Activated CD4-positive, alpha-beta T cell treated with anti-CD3 and anti-CD28 coated beads for 4 hours (primary cell): ENCODE results near the gene ATP11B.
"Not testable (repeated sequence)": the region's sequence is repeated elsewhere in the genome, so short reads cannot be mapped to it uniquely, and the experiment has no call there.

Experiments
- DNase-seq, 2 donors: peaks; one replicate each; pipeline ENCODE4 v3.0.0-alpha.2; 2020

The ATP11B gene

DNA sequence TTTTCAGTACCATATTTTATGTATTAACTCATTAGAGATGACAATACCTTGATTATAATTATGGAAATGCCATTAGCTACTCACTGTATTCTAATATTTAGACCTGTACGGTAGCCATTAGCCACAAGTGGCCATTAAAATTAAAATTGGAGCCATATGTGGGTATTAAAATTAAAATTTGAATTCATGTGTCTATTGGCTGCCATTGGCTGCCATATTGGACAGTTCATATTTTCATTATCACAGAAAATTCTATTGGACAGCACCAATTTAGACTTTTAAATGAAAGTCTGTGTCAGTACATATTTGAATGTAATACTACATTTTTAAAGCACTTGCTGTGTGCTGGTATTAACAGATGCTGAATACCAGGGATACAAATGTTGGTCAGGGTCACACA is 3.0 kb downstream of the ATP11B start:
- no peak for DNase-seq

DNA sequence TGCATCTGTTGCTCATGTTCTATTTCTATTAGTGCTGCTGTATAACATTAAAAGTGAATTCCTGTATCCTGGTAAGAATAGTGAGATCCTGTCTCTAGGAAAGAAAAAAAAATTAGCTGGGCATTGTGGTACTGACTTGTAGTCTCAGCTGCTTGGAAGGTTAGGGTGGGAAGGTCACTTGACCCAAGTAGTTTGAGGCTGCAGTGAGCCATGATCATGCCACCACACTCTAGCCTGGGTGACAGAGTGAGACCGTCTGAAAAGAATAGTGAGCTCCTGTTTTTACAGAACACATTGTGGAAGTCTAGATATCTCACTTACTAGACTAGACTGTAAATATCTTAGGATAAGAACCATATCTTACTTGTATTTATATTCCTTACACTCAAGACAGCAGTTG is 4.6 kb downstream of the ATP11B start:
- no peak for DNase-seq

GRCh38 chr3:182799143-182799542 is 5.8 kb downstream of the ATP11B start:
- DNase-seq, result not testable (repeated sequence)

DNA sequence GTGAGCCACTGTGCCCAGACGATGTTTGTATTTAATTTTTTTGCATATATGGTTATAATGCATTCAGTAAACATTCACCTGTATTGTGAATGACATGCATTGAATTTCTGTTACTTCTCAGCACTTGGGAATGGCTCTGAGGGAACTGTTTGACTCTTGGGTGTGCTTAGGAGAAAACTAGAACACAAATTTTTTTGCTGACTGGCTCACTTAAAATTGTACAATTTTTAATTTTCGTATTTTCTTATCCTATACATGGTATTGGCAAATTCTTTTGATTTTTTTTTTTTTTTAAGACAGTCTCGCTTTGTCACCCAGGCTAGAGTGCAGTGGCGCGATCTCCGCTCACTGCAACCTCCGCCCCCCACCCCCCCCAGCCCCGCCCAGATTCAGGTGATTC is 7.2 kb downstream of the ATP11B start:
- no peak for DNase-seq

DNA sequence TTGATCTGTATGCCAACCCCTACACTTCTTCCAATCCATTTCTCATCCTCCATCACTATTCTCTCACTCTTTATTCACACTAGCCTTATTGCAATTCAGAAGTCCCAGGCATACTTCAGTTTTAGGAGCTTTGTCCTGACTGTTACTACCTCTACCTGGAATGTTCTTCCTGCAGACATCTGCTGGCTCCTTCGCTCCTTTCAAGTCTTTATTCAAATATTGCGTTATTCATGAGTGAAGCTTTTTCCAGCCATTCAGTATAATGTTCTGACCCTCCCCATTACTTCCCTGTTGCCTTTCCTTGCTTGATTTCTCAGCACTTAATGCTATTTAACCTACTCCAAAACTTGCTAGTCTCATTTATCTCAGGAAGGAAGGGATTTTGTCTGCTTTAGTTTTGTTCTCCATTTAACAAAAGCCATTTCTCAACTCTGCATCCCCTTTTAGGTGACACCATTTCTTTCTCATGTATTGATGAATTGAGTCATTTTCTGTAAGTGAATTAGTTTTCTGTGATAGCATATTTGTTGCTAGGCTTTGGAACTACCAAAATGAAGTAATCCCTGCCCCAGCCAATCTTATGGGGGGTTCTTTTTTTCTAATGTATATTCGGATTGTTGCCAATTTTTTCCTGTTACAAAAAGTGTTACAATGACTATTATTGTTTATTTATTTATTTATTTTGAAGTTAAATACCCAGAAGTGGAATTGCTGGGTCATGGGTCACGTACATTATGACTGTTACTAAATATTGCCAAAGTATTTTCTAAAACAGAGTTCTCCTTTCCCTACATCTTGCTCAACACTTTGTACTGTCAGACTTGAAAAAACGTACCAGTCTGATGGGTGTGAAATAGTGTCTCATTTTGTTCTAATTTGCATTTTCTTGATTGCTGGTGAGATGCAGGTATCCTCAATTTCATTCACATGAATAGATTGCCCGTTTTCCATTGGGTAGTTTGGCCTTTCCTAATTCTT is 9.4 kb downstream of the ATP11B start:
- no peak for DNase-seq

GRCh38 chr3:182803596-182803995 is 10.3 kb downstream of the ATP11B start:
- no peak for DNase-seq

- no peak for DNase-seq
Measured at GRCh38 chr3:182807061-182807460, 13.8 kb downstream of the ATP11B start.

GRCh38 chr3:182808041-182808770 is 14.9 kb downstream of the ATP11B start:
- DNase-seq, result no peak

DNA sequence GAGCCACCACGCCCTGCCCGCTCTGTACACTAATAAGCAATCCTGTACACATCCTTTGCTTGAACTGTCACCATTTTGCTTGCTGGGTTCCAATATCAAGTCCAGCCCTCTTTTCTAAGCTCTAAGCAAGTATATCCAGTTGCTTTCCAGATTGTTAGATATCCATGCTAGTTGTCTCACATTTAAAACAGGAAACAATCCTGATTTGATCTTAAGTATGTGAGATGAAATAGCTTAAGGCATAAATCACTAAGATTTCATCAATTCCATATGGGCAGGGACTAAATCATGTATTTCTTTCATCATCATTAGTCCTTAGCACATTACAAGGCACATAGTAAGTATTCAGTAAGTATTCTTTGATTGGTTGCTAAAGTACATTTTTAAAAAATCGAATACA is 16.2 kb downstream of the ATP11B start:
- DNase-seq, result no peak

DNA sequence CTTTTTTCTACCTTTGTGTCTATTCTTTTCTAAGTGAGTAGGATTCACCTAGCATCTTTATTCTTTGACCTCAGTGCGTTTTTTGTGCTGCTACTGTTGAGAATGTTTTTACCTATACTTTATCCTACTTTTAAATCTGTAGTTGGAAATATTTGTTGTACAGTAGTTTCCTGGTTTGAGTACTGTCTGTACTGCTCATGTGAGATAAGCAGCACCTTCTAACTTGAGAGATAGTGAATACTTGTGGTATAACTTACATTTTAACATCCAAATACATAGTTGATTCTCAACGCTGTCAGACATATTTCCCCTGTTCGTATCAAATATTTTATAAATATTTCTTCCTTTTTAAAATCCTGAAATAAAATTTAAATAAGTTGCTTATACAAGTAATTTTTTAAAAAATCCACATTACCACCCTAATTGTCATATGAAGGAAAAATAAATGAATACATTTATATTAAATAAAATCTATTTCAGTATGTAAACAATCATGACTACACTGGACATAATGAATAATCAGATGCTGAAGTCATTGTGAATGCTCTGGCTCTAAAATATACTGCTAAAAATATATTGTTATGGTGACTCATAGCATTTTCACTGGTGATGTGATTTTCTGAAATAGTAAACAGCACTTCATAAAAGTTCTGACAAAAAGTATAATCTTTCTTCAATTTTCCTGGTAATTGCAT is 17.4 kb downstream of the ATP11B start:
- no peak for DNase-seq

DNA sequence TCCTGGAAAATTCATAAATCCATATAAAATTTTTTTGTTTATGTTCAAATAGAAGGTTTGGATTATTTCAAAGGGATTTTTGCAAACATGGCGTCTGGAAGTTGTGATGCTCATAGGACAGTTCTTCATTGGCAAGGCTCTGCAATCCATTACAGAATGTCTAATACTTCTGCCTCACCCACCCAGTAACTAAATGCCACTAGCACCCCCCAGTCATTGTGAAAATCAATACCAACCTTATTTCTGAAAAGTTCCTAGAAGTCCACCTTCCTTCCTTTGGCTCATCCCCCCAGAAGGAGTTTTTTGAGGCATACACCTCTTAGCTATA is 17.9 kb downstream of the ATP11B start:
- DNase-seq, result no peak

DNA sequence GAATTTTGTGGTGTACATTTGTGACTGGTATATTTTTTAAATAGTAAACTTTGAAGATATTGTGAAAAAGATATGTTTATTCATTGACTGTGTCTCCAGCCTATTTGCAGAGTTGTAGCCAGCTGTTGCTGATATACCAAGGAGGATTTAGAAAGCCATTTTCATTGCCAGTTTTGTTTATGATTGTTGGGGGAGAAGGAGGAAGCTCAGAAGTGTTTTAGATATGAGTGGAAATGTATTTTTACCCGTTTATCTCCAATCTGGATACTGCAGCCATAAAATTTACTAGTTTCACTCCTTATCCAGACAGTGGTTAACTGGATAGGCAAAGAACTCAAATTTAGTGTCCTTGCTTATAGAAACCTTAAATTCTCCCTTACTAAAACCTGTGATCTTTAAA is 18.8 kb downstream of the ATP11B start:
- DNase-seq, result no peak

GRCh38 chr3:182814419-182815062 is 21.2 kb downstream of the ATP11B start:
- DNase-seq, result no peak

- DNase-seq, result no peak
Measured at GRCh38 chr3:182816181-182816580, 22.9 kb downstream of the ATP11B start.

DNA sequence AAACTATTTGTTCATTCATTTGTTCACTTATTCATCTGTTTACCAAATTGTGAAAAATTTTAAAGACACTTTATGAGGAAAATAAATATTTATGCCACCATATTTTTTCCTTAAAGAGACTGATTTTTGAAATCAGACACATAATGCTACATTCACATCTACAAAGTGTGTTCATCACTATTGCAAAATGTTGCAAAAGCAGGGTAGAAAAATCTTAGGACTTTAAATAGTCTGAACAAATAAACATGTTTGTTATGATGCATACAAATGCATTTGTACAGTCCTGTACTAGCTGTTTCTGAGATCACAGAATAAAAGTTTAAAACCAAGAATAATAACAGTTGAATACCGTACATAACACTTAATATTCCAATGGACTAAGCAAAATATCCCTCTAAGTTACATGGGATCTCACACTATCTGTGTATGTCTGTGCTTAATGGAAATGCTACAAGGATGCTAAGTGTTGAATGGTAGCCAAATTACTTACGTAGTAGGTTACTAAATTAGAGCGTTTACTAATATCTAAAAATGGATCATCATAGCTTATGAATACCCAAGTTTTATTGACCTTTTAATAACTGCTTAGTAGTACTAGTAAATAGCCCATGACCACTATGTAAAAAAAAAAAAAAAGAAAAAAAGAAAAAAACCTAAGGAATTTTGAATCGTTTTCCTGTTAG is 25.1 kb downstream of the ATP11B start:
- no peak for DNase-seq

DNA sequence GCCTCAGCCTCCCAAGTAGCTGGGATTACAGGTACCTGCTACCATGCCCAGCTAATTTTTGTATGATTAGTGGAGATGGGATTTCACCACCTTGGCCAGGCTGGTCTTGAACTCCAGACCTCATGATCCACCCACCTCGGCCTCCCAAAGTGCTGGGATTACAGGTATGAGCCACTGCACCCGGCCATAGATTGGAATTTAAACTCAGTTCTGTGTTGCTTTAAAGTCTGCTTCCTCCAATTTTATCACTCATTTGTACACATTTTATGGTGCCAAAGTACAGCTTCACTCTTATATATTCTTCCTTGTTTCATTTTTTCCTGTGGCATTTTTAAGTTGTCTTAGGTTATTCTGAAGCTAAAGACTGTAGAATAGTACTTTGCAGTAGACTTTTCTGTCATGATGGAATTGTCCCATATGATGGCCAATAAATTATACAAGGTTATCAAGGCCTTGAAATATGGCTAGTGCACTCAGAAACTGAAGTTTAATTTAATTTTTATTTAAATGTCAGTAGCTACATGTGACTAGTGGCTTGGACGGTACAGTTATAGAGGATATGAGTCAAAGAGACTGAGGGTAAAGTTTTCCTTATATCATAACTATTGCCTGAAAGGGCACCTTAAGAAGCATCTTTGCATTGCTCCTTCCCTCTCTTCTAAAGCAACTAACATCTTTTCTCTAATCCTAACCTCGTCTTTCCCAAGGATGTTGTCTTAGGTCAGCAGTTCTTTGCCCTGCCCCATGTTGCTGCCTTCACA is 28.1 kb downstream of the ATP11B start:
- DNase-seq, result no peak

GRCh38 chr3:182822260-182822659 is 29.0 kb downstream of the ATP11B start:
- DNase-seq, result not testable (repeated sequence)

DNA sequence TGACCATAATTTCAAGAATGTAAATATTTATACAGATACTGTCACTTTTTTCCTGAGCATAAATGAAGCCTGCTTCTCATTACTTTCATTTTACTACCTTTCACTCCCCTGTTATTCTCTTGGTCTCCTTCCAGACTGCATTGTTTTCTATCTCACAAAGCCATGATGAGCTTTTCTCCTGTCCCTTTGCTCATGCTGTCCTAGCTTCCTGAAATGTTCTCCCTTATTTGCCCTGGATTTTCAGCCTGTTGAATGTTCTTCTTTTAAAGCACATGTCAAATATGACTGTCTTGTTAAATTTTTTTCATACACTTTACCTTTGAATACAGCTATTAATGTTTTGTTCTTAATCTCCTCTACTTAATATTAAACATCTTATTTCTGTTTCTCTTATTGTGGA is 31.7 kb downstream of the ATP11B start:
- DNase-seq, result no peak

DNA sequence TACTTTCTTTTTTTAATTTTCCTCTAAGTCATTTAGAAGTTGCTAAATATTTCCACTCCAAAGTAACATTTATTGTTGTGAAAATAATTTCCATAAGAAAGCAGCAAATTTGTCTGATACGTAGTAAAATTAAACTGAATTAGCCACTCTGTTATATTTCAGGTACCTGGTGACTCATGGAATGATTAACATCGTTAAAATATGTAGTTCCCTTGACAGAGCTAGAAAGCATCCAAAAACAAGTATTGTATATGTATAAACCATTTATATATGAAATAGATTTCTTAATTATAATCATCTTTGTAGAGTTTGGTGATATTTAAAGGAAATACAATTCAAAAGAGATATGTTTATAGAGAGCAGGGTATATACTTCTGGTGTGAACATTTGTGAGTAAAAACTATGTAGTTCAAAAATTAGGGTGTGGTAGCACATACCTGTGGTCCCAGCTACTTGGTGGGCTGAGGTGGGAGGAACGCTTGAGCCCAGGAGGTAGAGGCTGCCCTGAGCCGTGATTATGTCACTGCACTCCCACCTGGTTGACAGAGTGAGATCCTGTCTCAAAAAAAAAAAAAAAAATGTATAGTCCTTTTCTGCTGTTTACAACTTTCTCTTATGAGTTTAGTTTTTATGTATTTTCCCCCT is 36.6 kb downstream of the ATP11B start:
- DNase-seq, result no peak

- DNase-seq, result no peak
Measured at GRCh38 chr3:182837855-182838454, 44.7 kb downstream of the ATP11B start.

- no peak for DNase-seq
Measured at GRCh38 chr3:182843478-182843877, 50.2 kb downstream of the ATP11B start.
